Stomach (tissue), 9 donors: Measurements from ENCODE around the gene NOVA1. TPM values are rescaled to one million over a fixed set of nuclear protein-coding genes. Genes with fewer than 3 reads are reported as not detected.

Experiments used
- DNase-seq, 2 donors: peaks; one replicate each; pipeline versions ENCODE4 v3.0.0 to v3.0.0-alpha.2; 2013 to 2019
- H3K27ac ChIP-seq, 5 donors: fragments of 200-600 bp in 4 of 5; sonication (generic) in 4 of 5; one replicate each; pipeline ENCODE4 v1.5.1; 2013 to 2019; ENCODE audit warnings: mild to moderate bottlenecking in 1 of 5, moderate library complexity in 1 of 5
- H3K27me3 ChIP-seq, 3 donors: fragments of 200-600 bp; sonication (generic); one replicate each; pipeline ENCODE4 v1.5.1; 2017 to 2019; ENCODE audit warnings: mixed run types in 1 of 3
- H3K36me3 ChIP-seq, 4 donors: fragments of 200-600 bp; sonication (generic); 1 replicate in 3 of 4; 2 replicates in 1 of 4; pipeline ENCODE4 v1.5.1; 2016 to 2019
- H3K4me1 ChIP-seq, 4 donors: fragments of 200-600 bp; sonication (generic); one replicate each; pipeline ENCODE4 v1.5.1; 2016 to 2019
- H3K4me3 ChIP-seq, 4 donors: fragments of 200-600 bp; sonication (generic) in 3 of 4; one replicate each; pipeline ENCODE4 v1.5.1; 2016 to 2019; ENCODE audit warnings: mild to moderate bottlenecking in 1 of 4
- H3K9me3 ChIP-seq, 4 donors: fragments of 200-600 bp; sonication (generic); one replicate each; pipeline ENCODE4 v1.5.1; 2016 to 2019
- EP300 ChIP-seq: sonication (generic); formaldehyde crosslinking; IDR thresholded peaks from one replicate; pipeline ENCODE4 v1.6.1; 2017; ENCODE audit warnings: antibody characterized with exemption
- POLR2A ChIP-seq, 4 donors: fragments of 450-650 bp; IDR thresholded peaks; one replicate each; pipeline ENCODE4 v1.6.1; 2016; ENCODE audit warnings: antibody characterized with exemption in 4 of 4, control low read depth in 2 of 4, mild to moderate bottlenecking in 1 of 4, moderate library complexity in 1 of 4
- POLR2AphosphoS5 ChIP-seq, 3 donors: sonication (generic); formaldehyde crosslinking; IDR thresholded peaks; one replicate each; pipeline ENCODE4 v1.6.1; 2016; ENCODE audit warnings: antibody characterized with exemption in 3 of 3
- WGBS, 5 donors: extraction: QIAGEN DNeasy Blood & Tissue Kit in 3 of 5; methylation state at CpG; one replicate each; pipeline versions ENCODE4 v1.1.5 to v1.1.7; 2013 to 2018; 5-methylcytosine and 5-hydroxymethylcytosine counted together
- intact Hi-C: fragments of 100-400 bp; cut with DNase I; formaldehyde crosslinking; loops from one replicate; pipeline ENCODE4 v1.15.1; 2023; ENCODE audit warnings: low total_unique reads
- polyA plus RNA-seq, 3 donors: library from polyadenylated mRNA; stranded (reverse); fragments of 200-250 nt; gene quantifications; one replicate each; pipeline ENCODE4 v1.2.3, GENCODE V29; 2013
- total RNA-seq, 5 donors: library from RNA; depleted of rRNA; stranded (reverse); fragments of >200 nt; gene quantifications; one replicate each; pipeline versions ENCODE4 v1.1.0 to v1.2.3, GENCODE V29; 2014 to 2016
- TF ChIP-seq, protein P1 (sequence below), 7 experiments: fragments of 450-650 bp in 4 of 7; fragments of 200-600 bp in 3 of 7; sonication (generic) in 3 of 7; IDR thresholded peaks; one replicate each; pipeline ENCODE4 v1.5.1; 2016 to 2019; ENCODE audit warnings: antibody characterized with exemption in 7 of 7, control low read depth in 2 of 7, mild to moderate bottlenecking in 1 of 7
- donor health status: healthy with polysubstance abuse.
- donor health status: Bipolar disorder and iron deficiency.
- donor health status: healthy.

The NOVA1 gene
- total and polyA plus RNA-seq, 8 donors = 1.0 to 25.1 (median 7.9) TPM

DNA sequence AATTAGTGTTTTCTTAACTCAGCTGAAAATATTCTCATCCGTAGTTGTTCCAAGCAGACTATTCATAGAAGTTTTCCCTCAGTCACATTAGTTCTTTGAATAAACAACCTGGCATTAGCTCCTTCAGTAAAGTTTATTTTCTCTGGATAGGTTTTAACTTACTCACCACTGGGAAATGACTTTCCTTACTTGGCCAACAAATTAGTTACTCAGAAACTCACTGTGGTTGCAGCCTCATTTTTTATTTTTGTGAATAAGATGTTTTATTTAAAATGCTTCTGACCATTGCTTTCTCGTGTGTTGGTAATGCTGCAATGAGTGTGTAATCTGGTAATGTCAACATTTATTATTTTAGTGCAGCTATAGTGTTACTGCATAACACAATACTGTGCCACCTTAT lies 74.9 kb downstream of the NOVA1 start:
- 32 to 46% (median 41%) methylated on average over 2 of the region's 2 CpGs for WGBS, 5 donors
- no peak for DNase-seq
- no peak overlapping the region for H3K27ac ChIP-seq
- H3K4me3 ChIP-seq = no peak overlapping the region
- H3K9me3 ChIP-seq = no peaks in the 10 kb centered on the region
- H3K4me1 ChIP-seq = peaks cover 0 to 17% (median 0%) of the 10 kb centered on the region in 4 donors
- H3K36me3 ChIP-seq = no peaks in the 10 kb centered on the region
- intact Hi-C loops = no loop called here
- H3K27me3 ChIP-seq = no peaks in the 10 kb centered on the region
- TF ChIP-seq EP300 = no peak
- no peak for TF ChIP-seq POLR2AphosphoS5 (IDR thresholded peaks at IDR 0.05)
- TF ChIP-seq, protein P1, sequence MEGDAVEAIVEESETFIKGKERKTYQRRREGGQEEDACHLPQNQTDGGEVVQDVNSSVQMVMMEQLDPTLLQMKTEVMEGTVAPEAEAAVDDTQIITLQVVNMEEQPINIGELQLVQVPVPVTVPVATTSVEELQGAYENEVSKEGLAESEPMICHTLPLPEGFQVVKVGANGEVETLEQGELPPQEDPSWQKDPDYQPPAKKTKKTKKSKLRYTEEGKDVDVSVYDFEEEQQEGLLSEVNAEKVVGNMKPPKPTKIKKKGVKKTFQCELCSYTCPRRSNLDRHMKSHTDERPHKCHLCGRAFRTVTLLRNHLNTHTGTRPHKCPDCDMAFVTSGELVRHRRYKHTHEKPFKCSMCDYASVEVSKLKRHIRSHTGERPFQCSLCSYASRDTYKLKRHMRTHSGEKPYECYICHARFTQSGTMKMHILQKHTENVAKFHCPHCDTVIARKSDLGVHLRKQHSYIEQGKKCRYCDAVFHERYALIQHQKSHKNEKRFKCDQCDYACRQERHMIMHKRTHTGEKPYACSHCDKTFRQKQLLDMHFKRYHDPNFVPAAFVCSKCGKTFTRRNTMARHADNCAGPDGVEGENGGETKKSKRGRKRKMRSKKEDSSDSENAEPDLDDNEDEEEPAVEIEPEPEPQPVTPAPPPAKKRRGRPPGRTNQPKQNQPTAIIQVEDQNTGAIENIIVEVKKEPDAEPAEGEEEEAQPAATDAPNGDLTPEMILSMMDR (IDR thresholded peaks at IDR 0.05) = no peak
- TF ChIP-seq POLR2A (IDR thresholded peaks at IDR 0.05) = no peak

DNA sequence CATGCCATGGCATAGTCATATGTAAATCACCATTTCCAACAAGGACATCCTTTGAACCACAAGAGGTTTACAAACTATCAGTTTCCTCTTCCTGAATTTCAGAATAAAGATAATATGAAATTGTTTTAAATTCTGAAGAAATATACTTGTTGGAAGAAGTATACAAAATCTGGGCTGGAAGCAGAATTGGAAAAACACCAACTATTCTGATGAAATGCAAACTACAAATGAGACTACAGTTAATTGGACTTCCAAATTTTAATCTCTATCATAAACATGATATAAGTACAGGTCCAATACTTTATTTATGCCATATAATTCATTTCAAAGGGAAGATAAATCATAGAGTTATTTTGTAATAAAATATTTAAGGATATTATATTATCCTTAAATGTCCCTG lies 80.1 kb downstream of the NOVA1 start:
- Histone ChIP-seq H3K36me3 (no peaks in the 10 kb centered on the region), H3K9me3 (no peaks in the 10 kb centered on the region), H3K27me3 (no peaks in the 10 kb centered on the region), H3K4me1 (peaks cover 0 to 8% (median 0%) of the 10 kb centered on the region in 4 donors), H3K4me3 (no peak overlapping the region), H3K27ac (no peak overlapping the region)
- no peak for DNase-seq
- intact Hi-C loops = no loop called here
- TF ChIP-seq, protein P1 (IDR thresholded peaks at IDR 0.05) = no peak
- TF ChIP-seq POLR2A (IDR thresholded peaks at IDR 0.05) (no peak), EP300 (no peak), POLR2AphosphoS5 (IDR thresholded peaks at IDR 0.05) (no peak)

- WGBS, 5 donors = 23 to 48% (median 35%) methylated on average over 2 of the region's 2 CpGs
- Histone ChIP-seq H3K27ac (no peak overlapping the region), H3K36me3 (no peaks in the 10 kb centered on the region), H3K27me3 (no peaks in the 10 kb centered on the region), H3K4me3 (no peak overlapping the region), H3K9me3 (no peaks in the 10 kb centered on the region), H3K4me1 (peaks cover 0 to 8% (median 0%) of the 10 kb centered on the region in 4 donors)
- DNase-seq = no peak
- intact Hi-C loops = no loop called here
- TF ChIP-seq, protein P1 (IDR thresholded peaks at IDR 0.05) = no peak
- no peak for TF ChIP-seq POLR2AphosphoS5 (IDR thresholded peaks at IDR 0.05)
Observed at GRCh38 chr14:26500028-26500427, 97.8 kb downstream of the NOVA1 start.

DNA sequence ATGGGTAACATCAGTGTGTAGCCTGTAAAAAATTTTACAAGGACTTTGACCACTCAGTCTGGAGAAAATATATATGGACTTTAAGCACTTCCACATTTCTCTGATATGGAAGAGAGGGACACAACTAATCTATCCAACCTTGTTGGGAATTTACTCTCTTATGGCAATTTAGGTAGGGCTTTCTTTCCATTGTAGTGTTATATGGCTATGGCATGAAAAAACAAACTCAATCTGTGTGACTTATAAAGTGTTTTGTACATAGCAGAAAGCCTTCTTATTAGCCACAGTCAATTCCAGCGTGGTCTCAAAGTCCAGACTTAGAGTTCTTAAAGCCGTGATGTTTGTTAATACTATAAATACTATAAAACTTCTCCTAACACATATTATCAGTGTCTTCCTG lies 98.3 kb downstream of the NOVA1 start:
- no peak overlapping the region for H3K4me3 ChIP-seq
- no peak overlapping the region for H3K27ac ChIP-seq
- 54 to 72% (median 56%) methylated on average over 2 of the region's 2 CpGs for WGBS, 5 donors
- H3K27me3 ChIP-seq = no peaks in the 10 kb centered on the region
- DNase-seq = no peak
- H3K9me3 ChIP-seq = no peaks in the 10 kb centered on the region
- TF ChIP-seq, protein P1 (IDR thresholded peaks at IDR 0.05) = no peak
- TF ChIP-seq EP300 (no peak), POLR2AphosphoS5 (IDR thresholded peaks at IDR 0.05) (no peak), POLR2A (IDR thresholded peaks at IDR 0.05) (no peak)
- peaks cover 0 to 8% (median 0%) of the 10 kb centered on the region in 4 donors for H3K4me1 ChIP-seq
- intact Hi-C loops = no loop called here
- no peaks in the 10 kb centered on the region for H3K36me3 ChIP-seq
